Transverse colon (tissue), 4 donors: ENCODE data around the gene RTEL1.

Source experiments
- POLR2A ChIP-seq: fragments of 450-650 bp; IDR thresholded peaks from one replicate; pipeline ENCODE4 v1.6.1; 2016; ENCODE audit warnings: antibody characterized with exemption, mild to moderate bottlenecking, moderate library complexity
- POLR2AphosphoS5 ChIP-seq, 3 donors: sonication (generic); formaldehyde crosslinking; IDR thresholded peaks; one replicate each; pipeline ENCODE4 v1.6.1; 2016; ENCODE audit warnings: antibody characterized with exemption in 3 of 3
- TF ChIP-seq, protein P1 (sequence below), 5 experiments: fragments of 200-600 bp in 3 of 5; fragments of 450-650 bp in 2 of 5; sonication (generic) in 3 of 5; IDR thresholded peaks; 1 replicate in 2 of 5; 2 replicates in 3 of 5; pipeline ENCODE4 v1.5.1; 2016 to 2017; ENCODE audit warnings: antibody characterized with exemption in 5 of 5, inconsistent platforms in 3 of 5, mild to moderate bottlenecking in 2 of 5, moderate library complexity in 1 of 5

DNA sequence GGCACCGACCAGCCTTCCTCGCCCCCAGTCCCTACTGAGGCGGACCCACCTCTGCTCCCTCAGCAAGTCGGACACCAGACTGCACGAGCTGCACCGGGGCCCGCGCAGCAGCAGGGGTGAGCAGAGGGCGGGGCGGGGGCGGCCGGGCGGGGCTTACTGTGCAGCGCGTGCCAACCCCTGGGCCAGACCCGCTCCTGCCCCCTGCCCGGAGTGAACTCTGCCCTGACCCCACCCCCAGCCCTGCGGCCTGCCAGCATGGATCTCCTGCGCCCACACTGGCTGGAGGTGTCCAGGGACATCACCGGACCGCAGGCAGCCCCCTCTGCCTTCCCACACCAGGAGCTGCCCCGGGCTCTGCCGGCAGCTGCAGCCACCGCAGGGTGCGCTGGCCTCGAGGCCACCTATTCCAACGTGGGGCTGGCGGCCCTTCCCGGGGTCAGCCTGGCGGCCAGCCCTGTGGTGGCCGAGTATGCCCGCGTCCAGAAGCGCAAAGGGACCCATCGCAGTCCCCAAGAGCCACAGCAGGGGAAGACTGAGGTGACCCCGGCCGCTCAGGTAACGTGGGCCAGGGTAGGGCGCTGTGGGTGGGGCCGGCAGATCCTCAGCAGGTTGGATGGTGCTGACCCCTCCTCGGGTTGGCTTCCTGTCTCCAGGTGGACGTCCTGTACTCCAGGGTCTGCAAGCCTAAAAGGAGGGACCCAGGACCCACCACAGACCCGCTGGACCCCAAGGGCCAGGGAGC is 80.0 kb downstream of the RTEL1 start:
- TF ChIP-seq, protein P1, sequence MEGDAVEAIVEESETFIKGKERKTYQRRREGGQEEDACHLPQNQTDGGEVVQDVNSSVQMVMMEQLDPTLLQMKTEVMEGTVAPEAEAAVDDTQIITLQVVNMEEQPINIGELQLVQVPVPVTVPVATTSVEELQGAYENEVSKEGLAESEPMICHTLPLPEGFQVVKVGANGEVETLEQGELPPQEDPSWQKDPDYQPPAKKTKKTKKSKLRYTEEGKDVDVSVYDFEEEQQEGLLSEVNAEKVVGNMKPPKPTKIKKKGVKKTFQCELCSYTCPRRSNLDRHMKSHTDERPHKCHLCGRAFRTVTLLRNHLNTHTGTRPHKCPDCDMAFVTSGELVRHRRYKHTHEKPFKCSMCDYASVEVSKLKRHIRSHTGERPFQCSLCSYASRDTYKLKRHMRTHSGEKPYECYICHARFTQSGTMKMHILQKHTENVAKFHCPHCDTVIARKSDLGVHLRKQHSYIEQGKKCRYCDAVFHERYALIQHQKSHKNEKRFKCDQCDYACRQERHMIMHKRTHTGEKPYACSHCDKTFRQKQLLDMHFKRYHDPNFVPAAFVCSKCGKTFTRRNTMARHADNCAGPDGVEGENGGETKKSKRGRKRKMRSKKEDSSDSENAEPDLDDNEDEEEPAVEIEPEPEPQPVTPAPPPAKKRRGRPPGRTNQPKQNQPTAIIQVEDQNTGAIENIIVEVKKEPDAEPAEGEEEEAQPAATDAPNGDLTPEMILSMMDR (IDR thresholded peaks at IDR 0.05), result no peak
- TF ChIP-seq POLR2A (no peak), POLR2AphosphoS5 (IDR thresholded peaks at IDR 0.05) (no peak)
